Ovary (tissue), 9 donors: ENCODE data around the gene TXNIP. TPM values are rescaled to one million over a fixed set of nuclear protein-coding genes. Genes with fewer than 3 reads are reported as not detected.

ENCODE experiments used
- DNase-seq, 5 donors: peaks; one replicate each; pipeline ENCODE4 v3.0.0-alpha.2; 2019 to 2020
- H3K27ac ChIP-seq, 2 donors: fragments of 200-600 bp; one replicate each; pipeline versions ENCODE4 v1.5.1 to v1.8.0; 2019 to 2022
- H3K27me3 ChIP-seq: fragments of 200-600 bp; one replicate; pipeline ENCODE4 v1.8.0; 2022
- H3K36me3 ChIP-seq: fragments of 200-600 bp; sonication (generic); one replicate; pipeline ENCODE4 v1.5.1; 2019
- H3K4me1 ChIP-seq: one replicate; pipeline ENCODE4 v1.8.1; 2013; ENCODE audit warnings: mild to moderate bottlenecking, moderate library complexity; ENCODE audit not compliant: insufficient read depth
- H3K4me3 ChIP-seq: fragments of 200-600 bp; sonication (generic); one replicate; pipeline ENCODE4 v1.5.1; 2017
- H3K9me3 ChIP-seq, 2 donors: fragments of 200-600 bp in 1 of 2; sonication (generic) in 1 of 2; one replicate each; pipeline versions ENCODE4 v1.5.1 to v1.8.1; 2013 to 2019; ENCODE audit warnings: mild to moderate bottlenecking in 1 of 2, moderate library complexity in 1 of 2
- CTCF ChIP-seq, 3 donors: fragments of 450-650 bp in 2 of 3; fragments of 200-600 bp in 1 of 3; IDR thresholded peaks; one replicate each; pipeline versions ENCODE4 v1.5.1 to v1.8.0; 2016 to 2022; ENCODE audit warnings: antibody characterized with exemption in 3 of 3, mild to moderate bottlenecking in 1 of 3
- EP300 ChIP-seq: sonication (generic); formaldehyde crosslinking; IDR thresholded peaks from one replicate; pipeline ENCODE4 v1.6.1; 2017; ENCODE audit warnings: antibody characterized with exemption
- POLR2A ChIP-seq: fragments of 450-650 bp; IDR thresholded peaks from one replicate; pipeline ENCODE4 v1.6.1; 2017; ENCODE audit warnings: antibody characterized with exemption, mild to moderate bottlenecking, moderate library complexity
- WGBS, 3 donors: extraction: QIAGEN DNeasy Blood & Tissue Kit in 1 of 3; methylation state at CpG; one replicate each; pipeline versions ENCODE4 v1.1.5 to v1.1.7; 2013 to 2017; 5-methylcytosine and 5-hydroxymethylcytosine counted together
- intact Hi-C, 4 donors: fragments of 100-400 bp; cut with DNase I; formaldehyde crosslinking; loops; one replicate each; pipeline versions ENCODE4 v1.11.0 to v1.15.1; 2022 to 2023
- polyA plus RNA-seq, 2 donors: library from polyadenylated mRNA; stranded (reverse); fragments of 200-250 nt in 1 of 2; fragments of 350-450 nt in 1 of 2; fragmentation: Illumina TruSeq in 1 of 2; extraction: RNeasy Lipid Tissue Mini Kit (QIAGEN cat#74804) in 1 of 2; gene quantifications; one replicate each; pipeline ENCODE4 v1.2.3, GENCODE V29; 2013 to 2014
- total RNA-seq, 7 donors: library from RNA; depleted of rRNA in 2 of 7; stranded (reverse); fragments of >200 nt in 2 of 7; fragmentation: NEBNext Ultra II Directional in 3 of 7; extraction: Animal tissue kit (Norgen Biotek cat#: 25700) in 3 of 7; gene quantifications; one replicate each; pipeline versions ENCODE4 v1.1.0 to v1.2.4, GENCODE V29; 2016 to 2023
- donor health status: DM: no; HTN: no; CAD: no; lungs with moderate emphysema.
- donor health status: DM: no; HTN: no; CAD: no.
- donor health status: Bipolar disorder and iron deficiency.
- donor health status: DM: yes; HTN: yes; CAD: no.
- donor health status: DM: no; HTN: no; CAD: no.
- donor health status: DM: yes; HTN: yes; CAD: no.

The TXNIP gene
- total and polyA plus RNA-seq, 9 donors: 335 to 1,406 (median 617) TPM

- Histone ChIP-seq H3K36me3 (no peaks in the 10 kb centered on the region), H3K4me3 (no peak overlapping the region), H3K27me3 (no peaks in the 10 kb centered on the region), H3K9me3 (no peaks in the 10 kb centered on the region), H3K27ac (no peak overlapping the region), H3K4me1 (peaks cover 3% of the 10 kb centered on the region)
- TF ChIP-seq POLR2A: no peak
- no peak for TF ChIP-seq CTCF (IDR thresholded peaks at IDR 0.05)
- no peak for TF ChIP-seq EP300
- DNase-seq: no peak
- intact Hi-C loops: no loop called here
- 88 to 91% (median 90%) methylated on average over 4 of the region's 4 CpGs for WGBS, 3 donors
Observed at GRCh38 chr1:145946477-145946986, 49.8 kb downstream of the TXNIP start.

- intact Hi-C loops: no loop called here
- Histone ChIP-seq H3K4me3 (no peak overlapping the region), H3K4me1 (peaks cover 1% of the 10 kb centered on the region), H3K36me3 (no peaks in the 10 kb centered on the region), H3K27ac (no peak overlapping the region), H3K9me3 (no peaks in the 10 kb centered on the region), H3K27me3 (no peaks in the 10 kb centered on the region)
- WGBS, 3 donors: 96 to 98% (median 96%) methylated on average over 3 of the region's 3 CpGs
- no peak for TF ChIP-seq EP300
- TF ChIP-seq POLR2A: no peak
- no peak for TF ChIP-seq CTCF (IDR thresholded peaks at IDR 0.05)
- DNase-seq: no peak
Observed at GRCh38 chr1:145944532-145944931, 51.8 kb downstream of the TXNIP start.

GRCh38 chr1:145942871-145943270 lies 53.5 kb downstream of the TXNIP start:
- no peak for DNase-seq
- Histone ChIP-seq H3K9me3 (no peaks in the 10 kb centered on the region), H3K27ac (no peak overlapping the region), H3K4me3 (no peak overlapping the region), H3K36me3 (no peaks in the 10 kb centered on the region), H3K27me3 (no peaks in the 10 kb centered on the region), H3K4me1 (no peaks in the 10 kb centered on the region)
- intact Hi-C loops: no loop called here
- WGBS, 3 donors: 34 to 47% (median 37%) methylated on average over 6 of the region's 6 CpGs
- TF ChIP-seq EP300: no peak
- TF ChIP-seq POLR2A: no peak
- TF ChIP-seq CTCF (IDR thresholded peaks at IDR 0.05): no peak

Other genes with a start within 250 kb of the TXNIP start
- gene RNF115, start 172.5 kb downstream of the TXNIP start, total RNA-seq: 10 to 100 TPM in 6 of 7 donors, 1 to 10 TPM in 1; 9.9 to 15.5 (median 12.2) TPM
- gene RNF115, start 172.5 kb downstream of the TXNIP start, polyA plus RNA-seq: 10 to 100 TPM in 1 of 2 donors, 1 to 10 TPM in 1; 7.8 to 27.9 TPM
- gene POLR3C, start 172.4 kb downstream of the TXNIP start, total RNA-seq: 10 to 100 TPM; 25.8 to 32.5 (median 27.0) TPM
- gene POLR3C, start 172.4 kb downstream of the TXNIP start, polyA plus RNA-seq: 10 to 100 TPM; 21.1 to 41.9 TPM
- gene NUDT17, start 150.9 kb downstream of the TXNIP start, total RNA-seq: 1 to 10 TPM; 2.3 to 5.1 (median 2.9) TPM
- 1 to 10 TPM; 3.9 to 4.8 TPM for gene NUDT17, start 150.9 kb downstream of the TXNIP start, polyA plus RNA-seq
- 10 to 100 TPM; 22.9 to 64.1 (median 40.1) TPM for gene PIAS3, start 137.5 kb downstream of the TXNIP start, total RNA-seq
- gene PIAS3, start 137.5 kb downstream of the TXNIP start, polyA plus RNA-seq: 10 to 100 TPM; 30.5 to 33.8 TPM
- 1 to 10 TPM; 2.1 to 6.5 (median 3.0) TPM for gene ANKRD35, start 110.7 kb downstream of the TXNIP start, total RNA-seq
- gene ANKRD35, start 110.7 kb downstream of the TXNIP start, polyA plus RNA-seq: 1 to 10 TPM; 2.6 to 2.8 TPM
- 1 to 10 TPM; 1.5 to 4.8 (median 2.8) TPM for gene ITGA10, start 86.5 kb downstream of the TXNIP start, total RNA-seq
- gene ITGA10, start 86.5 kb downstream of the TXNIP start, polyA plus RNA-seq: 1 to 10 TPM; 2.5 to 4.5 TPM
- gene PEX11B, start 77.9 kb downstream of the TXNIP start, total RNA-seq: 10 to 100 TPM; 18.2 to 30.3 (median 26.9) TPM
- gene PEX11B, start 77.9 kb downstream of the TXNIP start, polyA plus RNA-seq: 10 to 100 TPM; 22.1 to 44.4 TPM
- gene RBM8A, start 69.1 kb downstream of the TXNIP start, total RNA-seq: 100 to 1,000 TPM in 6 of 7 donors, 10 to 100 TPM in 1; 84.4 to 127 (median 113) TPM
- gene RBM8A, start 69.1 kb downstream of the TXNIP start, polyA plus RNA-seq: 100 to 1,000 TPM in 1 of 2 donors, 10 to 100 TPM in 1; 91.6 to 101 TPM
- gene LIX1L, start 38.6 kb downstream of the TXNIP start, total RNA-seq: 100 to 1,000 TPM in 1 of 7 donors, 10 to 100 TPM in 6; 37.9 to 102 (median 73.9) TPM
- gene LIX1L, start 38.6 kb downstream of the TXNIP start, polyA plus RNA-seq: 10 to 100 TPM; 28.7 to 52.6 TPM
- 1 to 10 TPM in 6 of 7 donors, under 1 TPM in 1; 0.48 to 5.2 (median 3.1) TPM for gene ANKRD34A, start 32.0 kb downstream of the TXNIP start, total RNA-seq
- gene ANKRD34A, start 32.0 kb downstream of the TXNIP start, polyA plus RNA-seq: under 1 TPM; 0.50 to 0.62 TPM
- gene POLR3GL, start 31.9 kb downstream of the TXNIP start, total RNA-seq: 10 to 100 TPM; 16.7 to 27.9 (median 23.4) TPM
- gene POLR3GL, start 31.9 kb downstream of the TXNIP start, polyA plus RNA-seq: 10 to 100 TPM; 40.6 to 51.4 TPM
- not detected for gene HJV, start 25.2 kb upstream of the TXNIP start, total RNA-seq
- not detected for gene HJV, start 25.2 kb upstream of the TXNIP start, polyA plus RNA-seq
- 1 to 10 TPM in 6 of 7 donors, under 1 TPM in 1; 0.57 to 4.7 (median 2.6) TPM for gene NBPF10, start 148.2 kb upstream of the TXNIP start, total RNA-seq
- gene NBPF10, start 148.2 kb upstream of the TXNIP start, polyA plus RNA-seq: 1 to 10 TPM; 1.2 to 2.9 TPM
- 10 to 100 TPM; 34.9 to 63.2 (median 43.2) TPM for gene NOTCH2NLA, start 232.4 kb upstream of the TXNIP start, total RNA-seq
- 10 to 100 TPM; 12.0 to 15.0 TPM for gene NOTCH2NLA, start 232.4 kb upstream of the TXNIP start, polyA plus RNA-seq